HEK293 (cell line): ENCODE data around the gene CCR5AS.

Source experiments
- HOXC10 ChIP-seq: sonication (generic); formaldehyde crosslinking; IDR thresholded peaks from 2 replicates; pipeline ENCODE4 v1.8.1; 2023; ENCODE audit warnings: mild to moderate bottlenecking, missing genetic modification reagents
- ZNF544 ChIP-seq: fragments of 450-650 bp; formaldehyde crosslinking; IDR thresholded peaks from 2 replicates; pipeline ENCODE4 v1.5.0; 2017; ENCODE audit warnings: missing biosample characterization, missing genetic modification characterization

GRCh38 chr3:46416125-46416810 lies 9.4 kb upstream of the CCR5AS start:
- no peak for TF ChIP-seq HOXC10
- no peak for TF ChIP-seq ZNF544 (tag by site-specific recombination)
